ENCODE measurements around the gene PRKAG3. TPM values are rescaled to one million over a fixed set of nuclear protein-coding genes. Genes with fewer than 3 reads are reported as not detected.
"Not testable (repeated sequence)": the region's sequence is repeated elsewhere in the genome, so short reads cannot be mapped to it uniquely, and the experiment has no call there.

The PRKAG3 gene
- polyA plus RNA-seq, 3 donors, result 0.04 to 0.11 TPM; not detected in 1

GRCh38 chr2:218852911-218853667, 21.5 kb upstream of the PRKAG3 start:
- peak in 3 of 11 donors; percentile 20 to 57 (median 46) for DNase-seq (ENCODE audit: extremely low read depth in 1 of 11, low read depth in 9 of 11, low spot score in 4 of 11)

DNA sequence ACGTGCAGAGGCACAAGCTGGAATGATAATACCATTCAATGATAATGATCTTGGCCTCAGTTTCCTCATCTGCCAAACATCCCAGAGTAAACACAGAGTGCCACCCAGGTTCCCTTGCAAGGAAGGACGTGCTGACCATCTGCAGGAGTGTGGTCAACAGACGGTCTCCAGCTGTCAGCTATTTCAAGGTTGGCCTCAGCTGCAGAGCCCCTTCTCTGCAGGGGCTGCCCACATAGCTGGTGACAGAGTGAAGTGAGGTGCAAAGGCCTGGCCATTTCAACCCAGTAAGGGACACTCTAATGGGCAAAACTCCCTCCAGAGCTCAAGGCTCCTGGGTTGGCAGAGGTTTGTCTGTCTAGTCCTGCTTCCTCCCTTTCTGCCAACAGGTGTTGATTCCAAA, 19.7 kb upstream of the PRKAG3 start:
- no peak for DNase-seq (ENCODE audit: extremely low read depth in 1 of 11, low read depth in 9 of 11, low spot score in 4 of 11)

GRCh38 chr2:218850796-218851195, 19.2 kb upstream of the PRKAG3 start:
- DNase-seq (ENCODE audit: extremely low read depth in 1 of 11, low read depth in 9 of 11, low spot score in 4 of 11), result no peak

GRCh38 chr2:218849721-218850120, 18.1 kb upstream of the PRKAG3 start:
- no peak for DNase-seq (ENCODE audit: extremely low read depth in 1 of 11, low read depth in 9 of 11, low spot score in 4 of 11)

DNA sequence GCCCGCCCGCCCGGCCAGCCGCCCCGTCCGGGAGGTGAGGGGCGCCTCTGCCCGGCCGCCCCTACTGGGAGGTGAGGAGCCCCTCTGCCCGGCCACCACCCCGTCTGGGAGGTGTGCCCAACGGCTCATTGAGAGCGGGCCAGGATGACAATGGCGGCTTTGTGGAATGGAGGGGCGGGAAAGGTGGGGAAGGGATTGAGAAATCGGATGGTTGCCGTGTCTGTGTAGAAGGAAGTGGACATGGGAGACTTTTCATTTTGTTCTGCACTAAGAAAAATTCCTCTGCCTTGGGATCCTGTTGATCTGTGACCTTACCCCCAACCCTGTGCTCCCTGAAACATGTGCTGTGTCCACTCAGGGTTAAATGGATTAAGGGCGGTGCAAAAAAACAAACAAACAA, 15.4 kb upstream of the PRKAG3 start:
- not testable (repeated sequence) for DNase-seq (ENCODE audit: extremely low read depth in 1 of 11, low read depth in 9 of 11, low spot score in 4 of 11)

DNA sequence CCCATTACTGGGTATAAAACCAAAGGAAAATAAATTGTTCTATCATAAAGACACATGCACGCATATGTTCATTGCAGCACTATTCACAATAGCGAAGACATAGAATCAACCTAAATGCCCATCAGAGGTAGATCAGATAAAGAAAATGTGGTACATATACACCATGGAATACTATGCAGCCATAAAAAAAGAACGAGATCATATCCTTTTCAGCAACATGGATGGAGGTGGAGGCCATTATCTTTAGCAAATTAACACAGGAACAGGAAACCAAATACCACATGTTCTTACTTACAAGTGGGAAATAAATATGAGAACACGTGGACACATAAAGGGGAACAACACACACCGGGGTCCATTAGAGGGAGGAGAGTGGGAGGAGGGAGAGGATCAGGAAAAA, 12.7 kb upstream of the PRKAG3 start:
- DNase-seq (ENCODE audit: extremely low read depth in 1 of 11, low read depth in 9 of 11, low spot score in 4 of 11), result not testable (repeated sequence)

GRCh38 chr2:218839888-218840287, 8.3 kb upstream of the PRKAG3 start:
- DNase-seq (ENCODE audit: extremely low read depth in 1 of 11, low read depth in 9 of 11, low spot score in 4 of 11), result no peak

DNA sequence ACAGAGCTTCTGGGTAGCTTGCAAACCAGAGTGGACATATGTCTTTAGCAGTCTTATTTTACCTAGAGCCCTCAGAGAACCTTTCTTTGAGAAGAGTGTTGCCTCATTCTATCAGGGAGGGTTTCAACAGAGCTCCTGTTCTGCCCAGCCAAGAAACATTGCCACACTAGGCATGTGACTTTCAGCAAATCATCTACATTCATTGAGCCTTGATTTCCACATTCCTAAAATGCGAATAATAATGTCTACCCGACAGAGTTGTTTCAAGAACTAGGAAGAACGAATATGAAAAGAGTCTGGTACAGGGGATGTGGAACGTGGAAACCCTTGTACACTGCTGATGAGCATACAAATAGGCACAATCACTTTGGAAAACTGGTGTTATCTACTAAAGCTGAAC, 7.8 kb upstream of the PRKAG3 start:
- DNase-seq (ENCODE audit: extremely low read depth in 1 of 11, low read depth in 9 of 11, low spot score in 4 of 11), result no peak

DNA sequence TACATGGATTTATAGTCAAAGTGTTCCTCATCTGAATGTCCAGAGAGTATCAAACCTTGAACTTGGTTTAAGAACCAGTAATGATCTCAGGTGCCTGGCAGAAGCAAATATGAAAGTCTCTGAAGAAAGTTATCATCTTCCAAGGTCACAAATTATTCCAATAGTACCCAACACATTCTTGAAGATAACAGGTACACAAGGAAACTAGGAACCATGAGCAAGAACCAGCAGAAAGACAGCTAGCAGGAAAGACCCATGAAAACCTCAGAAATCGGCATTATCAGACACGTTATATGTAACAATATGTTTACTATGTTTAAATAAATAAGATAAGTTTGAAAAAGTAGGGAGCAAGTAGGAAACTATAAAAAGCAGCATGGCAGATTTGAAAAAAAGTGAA, 5.9 kb upstream of the PRKAG3 start:
- no peak for DNase-seq (ENCODE audit: extremely low read depth in 1 of 11, low read depth in 9 of 11, low spot score in 4 of 11)

- DNase-seq (ENCODE audit: extremely low read depth in 1 of 11, low read depth in 9 of 11, low spot score in 4 of 11), result no peak
Observed at GRCh38 chr2:218834685-218835084, 3.1 kb upstream of the PRKAG3 start.

DNA sequence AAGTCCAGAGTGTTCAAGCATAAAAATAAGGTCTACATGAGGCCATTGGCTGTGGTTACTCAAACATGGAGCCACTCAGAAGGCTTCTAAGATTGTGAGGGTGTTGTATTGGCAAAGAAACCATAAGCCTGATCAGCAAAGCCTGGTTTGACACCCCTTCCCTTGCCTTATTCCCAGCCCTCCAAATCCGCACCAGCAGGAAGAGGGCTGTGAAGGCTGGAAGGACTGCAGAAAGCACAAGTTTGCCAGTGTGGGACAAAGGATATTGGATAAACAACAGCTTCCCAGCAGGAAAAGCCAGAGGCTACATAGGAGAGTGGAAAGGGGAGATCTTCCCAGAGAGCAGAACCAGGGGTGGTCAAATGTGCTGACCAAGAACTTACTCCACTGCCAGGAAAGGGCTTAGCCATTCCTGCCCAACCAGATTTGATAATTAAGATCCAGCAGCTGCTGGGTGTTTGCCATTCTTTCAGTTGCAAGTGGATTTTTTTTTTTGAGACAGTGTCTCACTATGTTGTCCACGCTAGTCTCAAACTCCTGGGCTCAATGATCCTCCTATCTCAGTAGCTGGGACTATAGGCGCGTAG, 1.5 kb upstream of the PRKAG3 start:
- no peak for DNase-seq (ENCODE audit: extremely low read depth in 1 of 11, low read depth in 9 of 11, low spot score in 4 of 11)

- no peak for DNase-seq (ENCODE audit: extremely low read depth in 1 of 11, low read depth in 9 of 11, low spot score in 4 of 11)
Observed at GRCh38 chr2:218832520-218832919, 917 bp upstream of the PRKAG3 start.

- no peak for DNase-seq (ENCODE audit: extremely low read depth in 1 of 11, low read depth in 9 of 11, low spot score in 4 of 11)
Observed at GRCh38 chr2:218832081-218832480, 478 bp upstream of the PRKAG3 start.

- no peak for DNase-seq (ENCODE audit: extremely low read depth in 1 of 11, low read depth in 9 of 11, low spot score in 4 of 11)
Observed at GRCh38 chr2:218830526-218831306, 887 bp downstream of the PRKAG3 start.

DNA sequence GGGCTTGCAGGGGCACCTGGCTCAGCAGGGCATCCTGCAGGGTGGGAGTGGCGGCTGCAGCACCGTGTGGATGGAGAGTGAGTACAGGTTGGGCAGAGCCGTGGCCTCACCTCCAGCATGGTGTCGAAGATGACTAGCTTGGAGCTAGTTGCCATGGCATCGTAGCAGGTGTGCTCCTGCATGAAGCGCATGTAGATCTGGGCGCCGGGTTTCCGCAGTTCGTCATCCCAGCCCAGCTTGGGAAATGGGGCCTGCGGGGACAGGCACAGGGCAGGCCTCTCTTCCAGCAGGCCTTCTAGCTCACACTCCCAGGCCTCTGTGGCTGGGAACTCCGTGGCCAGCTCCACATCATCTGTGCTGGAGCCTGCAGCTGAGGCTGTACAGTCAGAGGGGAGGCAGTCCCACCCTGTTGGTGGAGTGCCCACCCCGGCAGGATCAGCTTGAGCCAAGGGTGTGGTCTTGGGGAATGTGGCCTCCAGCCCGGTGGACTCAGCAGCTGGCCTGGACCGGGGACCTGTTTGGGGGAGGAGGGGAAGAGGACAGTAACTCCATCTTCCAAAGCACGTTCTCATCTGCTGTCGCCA, 1.6 kb downstream of the PRKAG3 start:
- no peak for DNase-seq (ENCODE audit: extremely low read depth in 1 of 11, low read depth in 9 of 11, low spot score in 4 of 11)

GRCh38 chr2:218828477-218828778, 3.2 kb downstream of the PRKAG3 start:
- DNase-seq (ENCODE audit: extremely low read depth in 1 of 11, low read depth in 9 of 11, low spot score in 4 of 11), result no peak

DNA sequence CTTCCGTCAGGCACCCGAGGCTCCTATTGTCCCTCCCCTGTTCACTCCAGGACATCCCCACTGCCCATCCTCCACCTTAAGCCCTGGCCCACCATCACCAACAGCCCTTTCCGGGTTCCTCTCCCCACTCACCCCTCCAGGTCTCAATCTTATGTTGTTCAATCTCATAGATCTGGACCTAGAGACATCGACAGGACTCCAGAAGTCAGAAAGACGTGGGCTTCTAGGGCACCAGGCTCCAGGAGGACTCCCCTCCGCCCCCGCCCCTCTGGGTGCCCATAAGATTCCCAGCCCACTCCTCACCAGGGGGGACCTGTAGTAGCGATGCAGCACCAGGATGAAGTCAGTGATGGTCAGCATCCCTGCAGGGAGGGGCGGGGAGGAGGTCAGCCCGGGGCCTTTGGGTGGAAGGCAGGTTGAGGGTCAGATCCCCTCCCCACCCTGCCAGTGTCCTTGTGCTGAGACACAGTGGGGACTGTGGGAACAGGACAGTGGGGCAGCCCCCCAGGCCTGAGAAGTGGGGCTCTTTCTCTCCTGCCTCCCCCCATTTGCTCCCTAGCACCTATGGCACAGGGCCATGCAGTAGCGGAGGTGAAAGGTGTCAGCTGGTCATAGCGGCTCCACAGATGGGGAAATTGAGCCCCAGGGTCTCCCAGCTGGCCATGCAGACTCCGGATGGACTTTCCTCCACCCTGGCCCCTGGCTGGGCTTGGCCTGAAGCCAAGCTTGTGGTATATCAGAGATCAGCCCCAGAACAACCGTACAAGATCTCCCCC, 3.7 kb downstream of the PRKAG3 start:
- DNase-seq (ENCODE audit: extremely low read depth in 1 of 11, low read depth in 9 of 11, low spot score in 4 of 11), result no peak

- DNase-seq (ENCODE audit: extremely low read depth in 1 of 11, low read depth in 9 of 11, low spot score in 4 of 11), result no peak
Observed at GRCh38 chr2:218826791-218827190, 4.8 kb downstream of the PRKAG3 start.

DNA sequence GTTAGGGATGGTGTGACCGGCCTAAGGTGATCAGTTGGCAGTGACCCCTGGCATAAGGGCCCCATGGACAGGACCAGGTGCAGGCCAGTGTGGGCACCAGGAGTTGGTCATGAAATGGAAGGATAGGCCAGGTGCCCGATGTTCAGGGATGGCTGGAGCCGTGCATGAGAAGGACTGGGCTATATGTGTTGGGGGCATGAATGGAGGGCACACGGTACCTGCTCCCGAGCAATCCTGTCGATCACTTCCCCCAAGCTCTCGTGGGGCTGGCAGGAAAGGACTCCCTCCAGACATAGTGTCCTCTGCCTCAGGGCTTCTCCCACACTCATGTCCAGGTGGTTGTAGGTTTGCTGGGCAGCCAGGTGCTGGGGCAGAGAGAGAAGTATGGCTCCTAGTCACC, 7.6 kb downstream of the PRKAG3 start:
- DNase-seq (ENCODE audit: extremely low read depth in 1 of 11, low read depth in 9 of 11, low spot score in 4 of 11), result no peak

Data from renal cortex interstitium (tissue), 11 donors.